Measurements from ENCODE around the gene FOCAD.

Gene FOCAD

GRCh38 chr9:20837166-20837565 lies 153.1 kb downstream of the FOCAD start:
- in situ Hi-C loops (cut with HindIII; ENCODE audit: low pct_ligation_motif_present, low pct_unique_long_range_greater_than_20kb, low sequenced_read_pairs) = no loop called here
- DNase-seq = no peak

- in situ Hi-C loops (cut with HindIII; ENCODE audit: low pct_ligation_motif_present, low pct_unique_long_range_greater_than_20kb, low sequenced_read_pairs) = no loop called here
- DNase-seq = no peak
Observed at GRCh38 chr9:20838218-20838617, 154.2 kb downstream of the FOCAD start.

- no peak for DNase-seq
- in situ Hi-C loops (cut with HindIII; ENCODE audit: low pct_ligation_motif_present, low pct_unique_long_range_greater_than_20kb, low sequenced_read_pairs) = no loop called here
Observed at GRCh38 chr9:20844916-20845315, 160.9 kb downstream of the FOCAD start.

GRCh38 chr9:20848490-20848889 lies 164.4 kb downstream of the FOCAD start:
- in situ Hi-C loops (cut with HindIII; ENCODE audit: low pct_ligation_motif_present, low pct_unique_long_range_greater_than_20kb, low sequenced_read_pairs) = no loop called here

GRCh38 chr9:20853866-20854265 lies 169.8 kb downstream of the FOCAD start:
- DNase-seq = no peak
- in situ Hi-C loops (cut with HindIII; ENCODE audit: low pct_ligation_motif_present, low pct_unique_long_range_greater_than_20kb, low sequenced_read_pairs) = no loop called here

More at GRCh38 chr9:20848490-20848889, 164.4 kb downstream of the FOCAD start:
- DNase-seq = no peak

- no peak for DNase-seq
- in situ Hi-C loops (cut with HindIII; ENCODE audit: low pct_ligation_motif_present, low pct_unique_long_range_greater_than_20kb, low sequenced_read_pairs) = no loop called here
Observed at GRCh38 chr9:20854444-20854843, 170.4 kb downstream of the FOCAD start.

- in situ Hi-C loops (cut with HindIII; ENCODE audit: low pct_ligation_motif_present, low pct_unique_long_range_greater_than_20kb, low sequenced_read_pairs) = no loop called here
- no peak for DNase-seq
Observed at GRCh38 chr9:20863945-20864344, 179.9 kb downstream of the FOCAD start.

GRCh38 chr9:20865347-20865746 lies 181.3 kb downstream of the FOCAD start:
- in situ Hi-C loops (cut with HindIII; ENCODE audit: low pct_ligation_motif_present, low pct_unique_long_range_greater_than_20kb, low sequenced_read_pairs) = no loop called here
- DNase-seq = no peak

GRCh38 chr9:20870115-20870514 lies 186.1 kb downstream of the FOCAD start:
- DNase-seq = no peak
- in situ Hi-C loops (cut with HindIII; ENCODE audit: low pct_ligation_motif_present, low pct_unique_long_range_greater_than_20kb, low sequenced_read_pairs) = no loop called here

GRCh38 chr9:20872340-20872977 lies 188.4 kb downstream of the FOCAD start:
- DNase-seq = no peak
- in situ Hi-C loops (cut with HindIII; ENCODE audit: low pct_ligation_motif_present, low pct_unique_long_range_greater_than_20kb, low sequenced_read_pairs) = no loop called here

- DNase-seq = no peak
- in situ Hi-C loops (cut with HindIII; ENCODE audit: low pct_ligation_motif_present, low pct_unique_long_range_greater_than_20kb, low sequenced_read_pairs) = no loop called here
Observed at GRCh38 chr9:20873240-20873865, 189.3 kb downstream of the FOCAD start.

GRCh38 chr9:20880271-20880670 lies 196.2 kb downstream of the FOCAD start:
- in situ Hi-C loops (cut with HindIII; ENCODE audit: low pct_ligation_motif_present, low pct_unique_long_range_greater_than_20kb, low sequenced_read_pairs) = no loop called here

GRCh38 chr9:20880675-20881074 lies 196.6 kb downstream of the FOCAD start:
- in situ Hi-C loops (cut with HindIII; ENCODE audit: low pct_ligation_motif_present, low pct_unique_long_range_greater_than_20kb, low sequenced_read_pairs) = no loop called here
- DNase-seq = no peak

More at GRCh38 chr9:20880271-20880670, 196.2 kb downstream of the FOCAD start:
- no peak for DNase-seq

GRCh38 chr9:20884985-20885593 lies 201.0 kb downstream of the FOCAD start:
- in situ Hi-C loops (cut with HindIII; ENCODE audit: low pct_ligation_motif_present, low pct_unique_long_range_greater_than_20kb, low sequenced_read_pairs) = no loop called here
- DNase-seq = no peak

GRCh38 chr9:20898885-20899554 lies 215.0 kb downstream of the FOCAD start:
- in situ Hi-C loops (cut with HindIII; ENCODE audit: low pct_ligation_motif_present, low pct_unique_long_range_greater_than_20kb, low sequenced_read_pairs) = no loop called here
- DNase-seq = no peak

- in situ Hi-C loops (cut with HindIII; ENCODE audit: low pct_ligation_motif_present, low pct_unique_long_range_greater_than_20kb, low sequenced_read_pairs) = no loop called here
- no peak for DNase-seq
Observed at GRCh38 chr9:20903212-20903611, 219.2 kb downstream of the FOCAD start.

- DNase-seq = no peak
- in situ Hi-C loops (cut with HindIII; ENCODE audit: low pct_ligation_motif_present, low pct_unique_long_range_greater_than_20kb, low sequenced_read_pairs) = no loop called here
Observed at GRCh38 chr9:20904995-20905394, 220.9 kb downstream of the FOCAD start.

GRCh38 chr9:20906326-20906725 lies 222.3 kb downstream of the FOCAD start:
- DNase-seq = no peak
- in situ Hi-C loops (cut with HindIII; ENCODE audit: low pct_ligation_motif_present, low pct_unique_long_range_greater_than_20kb, low sequenced_read_pairs) = no loop called here

GRCh38 chr9:20908461-20908860 lies 224.4 kb downstream of the FOCAD start:
- in situ Hi-C loops (cut with HindIII; ENCODE audit: low pct_ligation_motif_present, low pct_unique_long_range_greater_than_20kb, low sequenced_read_pairs) = no loop called here
- DNase-seq = no peak
